ENCODE measurements around the gene MXRA5.
A peak's percentile ranks its signal among the peaks of the same experiment; 100 is the strongest.
"Not testable (repeated sequence)": the region's sequence is repeated elsewhere in the genome, so short reads cannot be mapped to it uniquely, and the experiment has no call there.

The MXRA5 gene

GRCh38 chrX:3286196-3286945 is 60.1 kb downstream of the MXRA5 start:
- no peaks in the 10 kb centered on the region for H3K79me2 ChIP-seq (ENCODE audit: control insufficient read depth, insufficient read depth, low read length, unreplicated experiment)
- no peaks in the 10 kb centered on the region for H3K36me3 ChIP-seq (ENCODE audit: insufficient read depth, low read length)
- H3K27ac ChIP-seq (ENCODE audit: low read depth, low read length), result peak overlapping the region; percentile 82
- H3K4me1 ChIP-seq (ENCODE audit: control insufficient read depth, insufficient read depth, low read length, unreplicated experiment), result peaks cover 15% of the 10 kb centered on the region
- no peaks in the 10 kb centered on the region for H3K27me3 ChIP-seq (ENCODE audit: insufficient read depth, low read length)
- peak overlapping the region; percentile 45; the same call in 1 of the 2 replicates for H3K4me3 ChIP-seq (ENCODE audit: low read depth, low read length)
- H2AFZ ChIP-seq (ENCODE audit: low read length, unreplicated experiment), result no peak overlapping the region

- Histone ChIP-seq H3K4me3 (ENCODE audit: low read depth, low read length) (no peak overlapping the region), H3K4me1 (ENCODE audit: control insufficient read depth, insufficient read depth, low read length, unreplicated experiment) (peaks cover 4% of the 10 kb centered on the region), H3K36me3 (ENCODE audit: insufficient read depth, low read length) (no peaks in the 10 kb centered on the region), H2AFZ (ENCODE audit: low read length, unreplicated experiment) (no peak overlapping the region), H3K27ac (ENCODE audit: low read depth, low read length) (no peak overlapping the region), H3K27me3 (ENCODE audit: insufficient read depth, low read length) (no peaks in the 10 kb centered on the region), H3K79me2 (ENCODE audit: control insufficient read depth, insufficient read depth, low read length, unreplicated experiment) (no peaks in the 10 kb centered on the region)
Measured at GRCh38 chrX:3280706-3281105, 65.7 kb downstream of the MXRA5 start.

- H2AFZ ChIP-seq (ENCODE audit: low read length, unreplicated experiment); H3K36me3 ChIP-seq (ENCODE audit: insufficient read depth, low read length); H3K79me2 ChIP-seq (ENCODE audit: control insufficient read depth, insufficient read depth, low read length, unreplicated experiment); H3K27me3 ChIP-seq (ENCODE audit: insufficient read depth, low read length); H3K27ac ChIP-seq (ENCODE audit: low read depth, low read length); H3K4me3 ChIP-seq (ENCODE audit: low read depth, low read length): not testable (repeated sequence)
- H3K4me1 ChIP-seq (ENCODE audit: control insufficient read depth, insufficient read depth, low read length, unreplicated experiment), result peaks cover 26% of the 10 kb centered on the region
Measured at GRCh38 chrX:3273668-3274067, 72.8 kb downstream of the MXRA5 start.

GRCh38 chrX:3271834-3272186 is 74.6 kb downstream of the MXRA5 start:
- H3K27ac ChIP-seq (ENCODE audit: low read depth, low read length), result peak overlapping the region; percentile 57
- H3K27me3 ChIP-seq (ENCODE audit: insufficient read depth, low read length), result no peaks in the 10 kb centered on the region
- H3K4me1 ChIP-seq (ENCODE audit: control insufficient read depth, insufficient read depth, low read length, unreplicated experiment), result peaks cover 35% of the 10 kb centered on the region
- no peaks in the 10 kb centered on the region for H3K36me3 ChIP-seq (ENCODE audit: insufficient read depth, low read length)
- peak overlapping the region; percentile 35; the same call in 1 of the 2 replicates for H3K4me3 ChIP-seq (ENCODE audit: low read depth, low read length)
- no peaks in the 10 kb centered on the region for H3K79me2 ChIP-seq (ENCODE audit: control insufficient read depth, insufficient read depth, low read length, unreplicated experiment)
- H2AFZ ChIP-seq (ENCODE audit: low read length, unreplicated experiment), result peak overlapping the region; percentile 75

- Histone ChIP-seq H3K79me2 (ENCODE audit: control insufficient read depth, insufficient read depth, low read length, unreplicated experiment) (no peaks in the 10 kb centered on the region), H3K4me1 (ENCODE audit: control insufficient read depth, insufficient read depth, low read length, unreplicated experiment) (peaks cover 35% of the 10 kb centered on the region), H3K36me3 (ENCODE audit: insufficient read depth, low read length) (no peaks in the 10 kb centered on the region), H3K4me3 (ENCODE audit: low read depth, low read length) (peak overlapping the region; percentile 35; the same call in 1 of the 2 replicates), H2AFZ (ENCODE audit: low read length, unreplicated experiment) (peak overlapping the region; percentile 75), H3K27ac (ENCODE audit: low read depth, low read length) (peak overlapping the region; percentile 57), H3K27me3 (ENCODE audit: insufficient read depth, low read length) (no peaks in the 10 kb centered on the region)
Measured at GRCh38 chrX:3271183-3271833, 75.1 kb downstream of the MXRA5 start.

- Histone ChIP-seq H3K27ac (ENCODE audit: low read depth, low read length) (peak overlapping the region; percentile 29; the same call in 1 of the 2 replicates), H2AFZ (ENCODE audit: low read length, unreplicated experiment) (no peak overlapping the region), H3K27me3 (ENCODE audit: insufficient read depth, low read length) (no peaks in the 10 kb centered on the region), H3K4me3 (ENCODE audit: low read depth, low read length) (no peak overlapping the region), H3K36me3 (ENCODE audit: insufficient read depth, low read length) (no peaks in the 10 kb centered on the region), H3K4me1 (ENCODE audit: control insufficient read depth, insufficient read depth, low read length, unreplicated experiment) (peaks cover 40% of the 10 kb centered on the region), H3K79me2 (ENCODE audit: control insufficient read depth, insufficient read depth, low read length, unreplicated experiment) (no peaks in the 10 kb centered on the region)
Measured at GRCh38 chrX:3268829-3269228, 77.6 kb downstream of the MXRA5 start.

- Histone ChIP-seq H3K79me2 (ENCODE audit: control insufficient read depth, insufficient read depth, low read length, unreplicated experiment) (no peaks in the 10 kb centered on the region), H3K27me3 (ENCODE audit: insufficient read depth, low read length) (no peaks in the 10 kb centered on the region), H2AFZ (ENCODE audit: low read length, unreplicated experiment) (peak overlapping the region; percentile 32), H3K4me1 (ENCODE audit: control insufficient read depth, insufficient read depth, low read length, unreplicated experiment) (peaks cover 23% of the 10 kb centered on the region), H3K27ac (ENCODE audit: low read depth, low read length) (peak overlapping the region; percentile 81), H3K36me3 (ENCODE audit: insufficient read depth, low read length) (no peaks in the 10 kb centered on the region), H3K4me3 (ENCODE audit: low read depth, low read length) (peak overlapping the region; percentile 37; the same call in 1 of the 2 replicates)
Measured at GRCh38 chrX:3263681-3264126, 82.7 kb downstream of the MXRA5 start.

DNA sequence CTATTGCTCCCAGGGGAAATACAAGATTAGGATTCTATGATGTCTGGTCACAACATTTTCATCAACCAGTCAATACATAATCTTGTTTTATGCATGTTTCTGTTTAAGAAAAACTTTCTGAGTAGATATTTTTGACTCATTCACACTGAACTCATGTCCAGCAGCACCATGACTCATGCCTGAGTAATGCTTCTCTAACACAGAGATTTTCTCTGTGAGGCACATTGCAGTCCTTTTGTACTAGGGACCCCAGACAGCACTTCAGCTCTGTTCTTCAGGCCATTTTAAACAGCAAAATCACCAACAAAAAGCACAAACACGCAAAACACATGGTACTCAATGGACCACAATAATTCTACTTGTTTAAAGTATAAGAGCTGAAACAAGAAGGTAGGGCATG is 83.6 kb downstream of the MXRA5 start:
- H3K36me3 ChIP-seq (ENCODE audit: insufficient read depth, low read length), result no peaks in the 10 kb centered on the region
- peak overlapping the region; percentile 37; the same call in 1 of the 2 replicates for H3K4me3 ChIP-seq (ENCODE audit: low read depth, low read length)
- peaks cover 15% of the 10 kb centered on the region for H3K4me1 ChIP-seq (ENCODE audit: control insufficient read depth, insufficient read depth, low read length, unreplicated experiment)
- H3K79me2 ChIP-seq (ENCODE audit: control insufficient read depth, insufficient read depth, low read length, unreplicated experiment), result no peaks in the 10 kb centered on the region
- H3K27me3 ChIP-seq (ENCODE audit: insufficient read depth, low read length), result no peaks in the 10 kb centered on the region
- no peak overlapping the region for H2AFZ ChIP-seq (ENCODE audit: low read length, unreplicated experiment)
- H3K27ac ChIP-seq (ENCODE audit: low read depth, low read length), result peak overlapping the region; percentile 81

Measured in ACC112 (cell line).